Inferior parietal cortex (tissue), 1 donor: ENCODE data around the gene COL21A1.

Experiments used
- DNase-seq: peaks from one replicate; pipeline ENCODE4 v3.0.0-alpha.2; 2016; ENCODE audit errors: extremely low spot score

Gene COL21A1

DNA sequence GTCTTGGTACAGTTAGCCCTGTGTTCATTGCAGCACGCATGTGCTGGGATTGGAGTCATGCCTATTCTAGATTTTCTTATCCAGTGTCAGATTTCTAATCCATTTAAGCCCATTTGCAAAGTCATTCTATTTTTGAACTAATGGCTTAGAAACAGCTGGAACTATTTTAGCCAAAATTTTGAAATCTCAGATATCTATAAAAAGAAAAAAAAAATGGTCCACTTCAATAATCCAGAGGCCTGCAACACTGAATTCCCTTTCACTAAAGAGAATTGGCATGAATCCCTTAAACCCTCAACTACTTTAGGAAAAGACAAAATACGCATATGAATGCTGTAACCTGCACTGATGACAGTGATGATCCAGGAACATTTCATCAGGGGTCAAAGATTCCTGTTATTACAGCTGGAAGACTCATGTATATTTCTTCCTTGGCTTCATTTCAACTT, 1.5 kb downstream of the COL21A1 start:
- DNase-seq: no peak

DNA sequence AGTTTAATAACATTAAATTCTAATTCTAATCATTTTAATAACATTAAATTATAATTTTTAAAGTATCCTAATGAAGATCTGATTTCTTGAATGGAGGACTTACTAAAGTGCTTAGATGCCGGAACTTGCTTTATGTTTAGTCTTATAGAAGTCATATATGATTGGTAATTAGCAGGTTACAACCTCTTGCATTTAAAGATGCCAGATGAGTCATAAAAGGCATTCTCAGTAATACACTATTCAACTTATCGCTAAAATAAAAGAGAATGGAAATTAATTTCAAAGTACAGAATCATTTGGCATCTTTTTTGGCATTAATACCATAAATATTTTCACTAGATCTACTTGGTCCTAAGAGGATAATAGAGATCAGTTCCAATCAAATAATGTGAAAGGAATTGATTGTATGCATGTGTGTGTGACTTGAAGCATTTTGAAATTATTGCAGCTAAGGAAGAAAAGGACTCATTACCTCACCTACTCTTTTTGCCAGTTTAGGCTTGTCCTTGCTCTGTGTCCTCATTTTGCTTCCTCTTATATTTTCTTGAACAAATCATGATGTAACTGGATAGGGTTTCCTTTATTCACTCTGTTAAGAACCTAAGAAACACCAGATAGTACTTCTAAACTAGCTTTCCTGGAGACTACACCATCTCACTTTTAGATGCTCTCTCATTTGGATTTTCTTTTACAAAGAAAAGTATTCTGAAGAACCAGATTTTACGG, 2.7 kb downstream of the COL21A1 start:
- no peak for DNase-seq

DNA sequence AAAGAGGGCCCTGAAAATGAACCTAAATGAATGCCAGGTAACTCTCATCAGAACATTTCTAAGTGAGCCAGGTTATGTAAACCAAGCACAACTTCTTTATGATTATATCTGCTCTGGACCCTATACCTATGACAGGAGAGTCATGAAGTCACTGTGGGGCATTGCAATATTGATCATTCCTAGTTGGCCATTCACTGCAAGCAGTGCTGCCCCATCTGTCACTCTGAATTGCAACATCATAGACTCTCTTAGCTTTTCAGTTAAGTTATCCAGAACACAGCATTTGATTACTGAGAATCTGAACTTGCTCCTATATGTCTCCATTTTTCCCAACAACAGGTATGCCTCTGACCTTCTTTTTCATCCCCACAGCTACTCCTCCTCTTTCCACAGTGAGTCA, 3.3 kb downstream of the COL21A1 start:
- no peak for DNase-seq

DNA sequence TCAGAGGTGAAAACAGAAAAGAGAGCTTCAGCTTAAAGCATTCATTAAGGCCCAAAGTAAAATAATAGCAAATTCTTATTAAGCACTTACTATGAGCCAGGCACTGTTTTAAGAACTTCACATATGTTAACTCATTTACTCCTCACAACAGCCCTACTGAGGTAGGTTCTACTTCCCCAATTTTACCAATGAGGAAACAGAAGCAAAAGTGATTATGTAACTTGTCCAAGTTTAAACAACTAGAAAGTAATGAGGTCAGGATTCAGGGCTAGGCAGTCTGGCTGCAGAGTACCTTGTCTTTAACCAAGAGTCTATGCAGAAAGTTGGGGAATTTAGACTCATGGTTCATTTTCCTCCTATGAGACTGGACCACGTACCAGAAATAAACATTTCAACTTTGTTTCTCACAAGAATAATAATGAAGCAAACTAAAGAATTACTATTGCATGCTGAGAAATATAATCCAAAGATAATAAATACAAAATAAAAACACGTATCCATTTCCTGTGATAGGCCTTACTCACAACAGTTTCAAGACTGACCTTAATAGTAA, 3.8 kb downstream of the COL21A1 start:
- no peak for DNase-seq

DNA sequence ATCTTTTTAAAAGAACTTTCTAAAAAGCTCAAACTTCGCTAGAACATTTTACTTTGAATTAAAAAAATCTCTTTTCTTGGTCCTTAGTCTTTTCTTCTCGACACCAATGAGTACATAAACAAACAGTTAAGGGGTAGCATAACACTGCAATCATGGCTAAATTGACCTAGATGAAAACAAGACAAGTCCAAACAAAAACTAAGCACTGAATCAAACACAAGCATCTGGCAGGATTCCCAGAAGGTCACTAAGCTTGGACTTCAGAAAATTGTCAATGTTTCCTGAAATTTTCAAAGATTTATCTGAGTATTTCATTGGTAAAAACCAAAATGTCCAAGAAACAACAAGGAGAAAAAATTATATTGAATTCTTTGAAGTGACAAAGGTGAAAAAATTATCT, 5.0 kb downstream of the COL21A1 start:
- DNase-seq: no peak

DNA sequence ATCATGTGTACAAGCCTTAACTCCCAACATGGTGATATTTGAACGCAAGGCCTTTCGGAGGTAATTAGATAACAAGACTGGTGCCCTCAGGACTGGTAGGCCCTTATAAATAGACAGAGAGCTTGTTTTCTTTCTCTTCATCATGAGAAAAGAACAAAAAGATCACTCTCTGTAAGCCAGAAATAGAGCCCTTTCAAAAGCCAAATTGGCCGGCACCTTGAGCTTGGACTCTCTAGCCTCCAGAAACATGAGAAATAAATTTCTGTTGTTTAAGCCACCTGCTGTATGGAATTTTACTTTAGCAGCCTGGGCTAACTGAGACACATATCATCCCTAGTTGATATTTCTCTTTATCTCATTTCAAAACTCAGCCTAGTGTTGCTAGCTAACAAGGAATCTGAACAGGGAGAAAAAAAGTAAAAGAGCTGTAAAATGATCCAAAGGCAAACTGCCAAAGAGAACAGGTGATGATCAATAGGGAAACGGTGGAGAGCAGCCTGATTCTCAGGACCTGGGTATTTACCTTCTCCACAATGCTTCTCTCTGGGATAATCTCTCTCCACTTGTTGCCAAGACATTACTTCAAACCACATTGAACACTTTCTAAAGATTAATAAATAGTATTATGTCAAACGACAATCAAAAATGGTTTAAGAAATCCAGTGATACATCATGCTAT, 6.1 kb downstream of the COL21A1 start:
- no peak for DNase-seq

DNA sequence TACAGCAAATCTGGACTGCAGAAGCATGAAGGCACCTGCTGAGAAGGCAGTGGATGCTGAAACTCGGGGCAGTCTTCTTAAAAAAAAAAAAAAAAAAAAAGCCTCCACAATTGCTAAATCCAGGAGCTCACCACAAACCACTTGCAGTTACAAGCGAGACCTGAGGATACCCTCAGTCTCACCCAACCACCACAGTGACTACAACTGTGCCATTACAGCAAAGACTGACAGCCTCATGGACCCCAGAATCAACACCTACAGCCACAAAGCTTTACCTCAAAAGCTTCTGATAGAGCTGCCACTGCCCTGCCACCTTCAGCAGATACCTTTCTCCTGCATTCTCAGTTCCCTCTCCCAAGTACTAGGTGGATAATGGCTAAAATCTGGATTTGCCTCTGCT, 9.0 kb downstream of the COL21A1 start:
- no peak for DNase-seq

DNA sequence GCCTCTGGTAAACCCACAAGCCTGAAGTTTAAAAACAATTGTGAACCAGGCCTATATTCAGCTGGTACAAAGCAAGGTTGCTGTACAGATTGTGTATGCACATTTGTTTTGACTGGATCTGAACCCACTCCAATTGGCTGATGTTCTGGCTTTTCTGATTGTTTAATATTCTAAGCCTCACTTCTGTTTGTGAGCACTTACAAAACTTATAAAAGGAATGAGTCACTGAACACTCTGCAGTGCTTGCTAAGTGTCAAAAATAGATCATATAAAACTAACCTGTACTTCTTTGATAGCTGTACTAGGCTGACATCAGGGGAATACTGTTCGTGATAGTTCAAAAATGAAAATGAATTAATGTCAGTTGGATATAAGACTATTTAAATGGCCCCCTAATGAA, 12.1 kb downstream of the COL21A1 start:
- no peak for DNase-seq

DNA sequence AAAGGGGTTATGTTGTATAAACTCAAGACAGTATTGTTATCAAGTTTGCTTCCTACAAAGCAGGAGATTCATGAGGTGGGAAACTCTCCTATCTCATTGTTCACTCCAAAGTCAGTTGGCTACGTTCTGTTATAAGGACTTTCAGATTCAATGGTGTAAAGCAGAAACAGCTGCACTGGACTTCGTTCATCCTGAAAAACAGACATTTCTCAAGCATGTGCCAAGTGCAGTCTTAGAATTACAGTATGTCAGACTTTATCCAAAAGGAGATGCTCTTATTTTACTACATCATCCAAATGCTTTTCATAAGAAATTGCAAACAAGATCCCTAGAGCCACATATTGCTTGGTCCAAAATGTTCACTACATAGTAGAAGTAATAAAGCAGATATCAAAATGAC, 14.9 kb downstream of the COL21A1 start:
- DNase-seq: no peak

DNA sequence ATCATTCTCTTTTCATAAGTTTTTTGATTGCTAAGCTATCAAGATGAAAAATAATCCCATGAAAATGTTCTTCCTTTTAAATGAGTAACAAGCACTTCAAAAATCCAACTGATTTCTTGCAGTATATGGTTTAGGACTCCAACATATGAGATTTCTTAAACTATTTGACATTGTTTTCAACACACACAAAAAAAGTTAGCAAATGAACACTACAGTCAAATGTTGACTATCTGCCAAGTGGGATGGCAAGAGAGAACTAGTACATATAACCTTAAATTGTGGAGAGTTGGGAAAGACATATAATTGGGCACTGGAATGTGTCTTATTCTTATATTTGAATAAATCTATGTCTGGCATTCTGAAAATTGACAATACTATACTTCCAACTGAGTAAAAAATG, 15.6 kb downstream of the COL21A1 start:
- DNase-seq: no peak

DNA sequence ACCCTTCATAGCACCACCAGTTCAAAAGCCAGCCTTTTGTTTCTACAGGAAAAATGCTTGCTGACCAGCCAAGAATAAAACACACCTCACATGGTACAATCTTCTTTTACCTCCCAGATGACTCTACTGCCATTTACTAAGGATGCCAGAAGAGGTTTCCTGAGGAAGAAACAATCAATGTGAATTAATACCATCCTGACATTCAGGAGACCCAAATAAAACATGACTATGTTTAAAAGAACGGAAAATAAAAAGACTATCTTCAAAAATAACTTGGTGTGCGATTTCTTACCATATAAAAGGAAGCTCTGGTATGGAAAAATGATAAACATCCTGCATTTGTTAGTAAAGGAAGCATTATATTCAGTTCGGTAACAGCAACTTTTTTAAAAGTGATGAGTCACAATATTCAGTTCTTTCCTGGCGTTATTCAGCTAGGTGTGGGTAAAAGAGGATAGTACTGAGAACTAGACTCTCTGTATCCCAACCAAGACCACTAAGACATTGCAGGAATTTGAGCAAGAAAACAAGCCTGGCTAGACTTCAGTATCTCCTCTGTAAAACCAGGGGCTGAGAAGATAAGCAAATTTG, 16.3 kb downstream of the COL21A1 start:
- no peak for DNase-seq

DNA sequence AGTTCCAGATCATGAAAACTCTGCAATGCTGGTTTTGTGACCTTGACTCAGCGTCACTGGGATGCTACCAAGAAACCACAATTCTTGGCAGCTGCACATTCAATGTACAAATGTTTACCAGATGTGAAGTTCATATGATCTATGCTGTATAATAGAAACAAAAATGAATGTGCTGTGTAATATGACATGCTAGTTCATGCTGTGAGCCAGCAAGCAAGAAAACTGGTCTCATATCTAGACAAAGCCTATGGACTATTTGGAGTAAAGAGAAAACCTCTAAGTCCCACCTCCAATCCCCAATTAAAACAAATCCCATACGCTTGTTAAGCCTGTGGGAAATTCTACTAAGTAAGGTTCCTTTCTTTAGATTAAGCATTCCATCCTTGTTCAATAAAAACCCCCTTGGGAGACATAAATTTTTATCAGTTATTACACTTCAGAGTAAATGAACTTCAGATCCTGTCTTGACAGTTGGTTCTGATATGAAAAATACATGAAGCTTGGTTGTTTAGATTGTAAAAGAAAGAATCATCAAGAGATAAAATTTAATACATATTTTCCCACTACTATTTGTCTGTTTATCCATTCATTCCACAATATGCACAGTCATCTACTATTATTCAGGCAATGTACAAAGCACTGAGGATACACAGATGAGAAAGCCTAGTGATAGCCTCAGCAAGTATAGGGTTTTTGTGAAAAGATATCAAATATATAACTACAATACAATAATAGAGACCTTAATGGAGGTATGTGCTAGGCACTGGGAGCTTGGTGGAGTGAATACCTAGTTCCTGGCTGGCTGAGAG, 20.1 kb downstream of the COL21A1 start:
- DNase-seq: no peak

DNA sequence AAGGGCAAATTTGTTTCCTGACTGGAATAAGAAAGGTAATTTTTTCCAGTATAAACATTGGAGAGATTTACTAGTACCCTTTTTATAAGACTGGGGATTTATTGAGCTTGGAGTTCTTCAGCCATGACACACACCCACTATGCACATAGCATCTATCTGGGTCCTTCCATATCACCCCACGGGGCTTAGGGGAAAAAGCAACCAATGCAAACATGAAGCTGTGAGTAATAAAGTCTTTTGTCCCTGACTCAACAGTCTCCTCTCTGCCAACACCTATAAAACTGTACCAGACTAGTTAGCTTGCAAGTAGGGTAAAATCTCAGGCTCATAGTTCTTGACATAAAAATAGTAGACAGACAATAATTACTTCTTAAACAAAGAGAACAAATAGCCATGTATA, 23.4 kb downstream of the COL21A1 start:
- no peak for DNase-seq

DNA sequence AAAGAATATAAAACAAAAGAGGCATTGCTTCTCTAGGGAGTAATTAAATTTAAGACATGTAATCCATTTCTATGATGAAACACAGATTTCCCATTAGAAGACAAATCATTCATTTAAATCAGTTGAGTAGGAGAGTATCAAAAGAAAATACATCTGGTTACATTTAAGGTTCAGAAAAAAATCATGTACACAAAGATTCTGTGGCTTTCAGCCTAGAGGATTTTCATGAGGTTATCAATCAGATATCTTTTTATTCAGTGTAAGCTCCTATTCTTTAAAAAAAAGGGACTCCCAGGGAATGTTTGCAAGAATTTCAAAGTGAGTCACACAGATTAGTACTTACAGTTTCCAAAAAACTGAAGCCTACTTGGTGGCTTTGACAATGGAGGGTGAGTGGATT, 24.9 kb downstream of the COL21A1 start:
- DNase-seq: no peak

DNA sequence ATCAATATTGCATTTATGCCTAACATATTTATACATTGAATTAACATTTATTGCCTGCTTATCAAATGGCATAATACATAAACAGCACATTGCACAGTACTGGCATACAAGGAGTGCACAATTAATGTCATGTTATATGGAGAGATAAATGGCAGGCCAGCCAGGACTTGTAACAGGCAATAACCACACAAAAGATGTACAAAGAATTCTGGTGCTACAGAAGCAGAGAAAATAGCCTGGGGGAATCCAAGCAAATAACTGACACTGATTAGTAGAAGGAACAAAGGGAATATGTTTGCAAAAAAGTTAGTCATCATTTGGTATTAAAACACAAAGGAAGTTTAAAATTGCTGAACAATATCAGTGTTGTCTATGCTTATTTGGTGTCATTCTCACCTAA, 27.3 kb downstream of the COL21A1 start:
- no peak for DNase-seq

DNA sequence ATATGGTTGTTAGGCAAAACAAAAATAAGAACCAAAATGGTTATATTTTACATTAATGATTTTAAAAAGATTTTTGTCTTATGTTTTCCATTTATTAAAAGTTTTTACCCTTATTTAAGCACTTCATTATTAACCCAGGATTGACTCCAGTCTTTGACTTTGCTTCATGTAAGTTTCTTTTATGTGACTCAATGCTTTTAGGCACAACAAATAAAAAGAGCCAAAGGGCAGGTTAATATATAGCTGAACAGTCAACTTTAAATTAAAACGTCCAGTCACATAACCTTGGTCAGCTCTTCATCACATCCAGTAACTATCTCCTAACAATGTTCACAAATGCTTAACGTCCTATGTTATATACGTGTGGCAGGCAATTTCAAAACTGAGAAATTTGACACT, 32.7 kb downstream of the COL21A1 start:
- no peak for DNase-seq

DNA sequence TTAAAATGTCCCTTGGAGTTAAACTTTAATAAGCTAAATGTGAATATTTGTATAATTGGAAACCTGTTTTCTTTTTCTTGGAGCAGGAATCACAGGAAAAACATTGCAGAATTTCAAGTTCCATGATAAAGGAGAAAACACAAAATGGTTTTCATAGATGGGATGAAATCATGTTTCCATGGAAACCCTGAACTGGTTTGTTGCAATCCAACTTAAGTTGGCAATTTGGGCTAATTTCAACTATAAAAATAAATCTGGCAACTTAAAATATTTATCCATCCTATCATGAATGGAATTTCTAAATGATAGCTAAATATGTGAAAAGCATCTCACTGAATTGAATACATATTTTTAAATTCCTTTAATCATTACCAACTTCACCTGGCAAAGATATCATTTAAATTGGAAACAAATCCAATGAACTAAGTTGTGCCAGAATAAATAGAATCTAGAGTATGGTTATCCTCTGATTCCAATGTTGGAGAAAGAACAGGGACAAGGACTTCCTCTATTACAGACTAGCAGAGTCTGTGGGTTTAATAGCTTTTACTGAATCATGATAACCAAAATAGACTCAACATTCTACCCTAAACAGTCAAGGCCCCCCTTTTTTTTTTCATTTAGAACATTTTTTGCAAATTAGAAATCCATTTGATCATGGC, 33.2 kb downstream of the COL21A1 start:
- DNase-seq: no peak

DNA sequence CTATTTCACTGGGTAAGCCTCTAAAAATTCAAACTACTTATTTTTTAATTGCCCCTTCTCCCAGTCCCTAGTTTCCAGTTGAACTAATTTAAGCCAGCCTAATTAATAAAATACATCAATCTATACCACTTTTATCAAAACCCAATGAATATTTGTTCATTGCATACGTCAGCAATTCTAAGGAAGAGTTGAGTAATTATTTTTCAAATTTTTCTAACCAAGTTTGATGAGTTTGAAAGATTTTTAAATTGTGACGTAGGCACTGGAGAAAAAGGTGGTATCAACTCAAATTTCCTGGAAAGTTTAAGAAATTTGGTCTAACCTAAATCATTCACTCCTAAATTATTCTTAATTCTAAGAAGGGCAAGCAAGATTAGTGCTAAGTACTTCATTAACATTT, 35.7 kb downstream of the COL21A1 start:
- DNase-seq: no peak

DNA sequence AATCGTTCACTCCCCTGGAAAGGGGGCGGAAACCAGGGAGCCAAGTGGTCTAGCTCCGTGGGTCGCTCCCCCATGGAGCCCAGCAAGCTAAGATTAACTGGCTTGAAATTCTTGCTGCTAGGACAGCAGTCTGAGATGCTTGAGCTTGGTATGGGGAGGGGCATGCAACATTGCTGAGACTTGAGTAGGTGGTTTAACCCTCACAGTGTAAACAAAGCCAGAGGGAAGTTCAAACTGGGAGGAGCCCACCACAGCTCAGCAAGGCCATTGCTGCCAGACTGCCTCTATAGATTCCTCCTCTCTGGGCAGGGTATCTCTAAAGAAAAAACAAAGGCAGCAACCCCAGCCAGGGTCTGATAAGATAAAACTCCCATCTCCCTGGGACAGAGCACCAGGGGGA, 43.2 kb downstream of the COL21A1 start:
- no peak for DNase-seq

DNA sequence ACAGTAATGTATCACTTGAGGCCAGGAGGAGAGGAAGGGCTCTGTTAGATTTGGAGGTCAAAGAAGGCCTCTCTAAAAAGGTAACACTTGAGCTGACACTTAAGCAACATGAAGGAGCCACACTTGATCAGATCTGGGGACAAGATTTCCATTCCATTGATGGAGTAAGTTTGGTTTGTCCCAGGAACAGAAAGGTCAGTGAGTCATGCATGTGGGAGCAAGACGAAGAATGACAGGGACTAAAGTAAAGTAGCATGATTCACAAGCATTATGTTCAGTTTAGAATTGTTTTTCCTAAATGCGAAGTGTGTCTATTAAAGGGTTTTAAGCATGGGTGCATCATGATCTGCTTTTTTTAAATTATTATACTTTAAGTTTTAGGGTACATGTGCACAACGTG, 47.4 kb downstream of the COL21A1 start:
- no peak for DNase-seq

DNA sequence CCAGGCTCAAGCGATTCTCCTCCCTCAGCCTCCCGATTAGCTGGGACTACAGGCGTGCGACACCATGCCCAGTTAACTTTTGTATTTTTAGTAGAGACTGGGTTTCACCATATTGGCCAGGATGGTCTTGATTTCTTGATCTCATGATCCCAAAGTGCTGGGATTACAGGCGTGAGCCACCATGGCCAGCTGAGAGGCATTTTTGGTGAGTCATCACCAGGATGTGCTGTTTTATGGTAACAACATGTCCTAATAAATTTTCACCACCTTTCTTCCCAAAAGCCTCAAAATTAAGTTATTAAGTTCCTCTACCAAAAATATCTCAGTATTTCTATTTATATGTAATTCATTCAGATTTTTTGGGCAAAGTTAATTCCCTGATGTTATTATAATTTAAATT, 53.5 kb downstream of the COL21A1 start:
- no peak for DNase-seq

DNA sequence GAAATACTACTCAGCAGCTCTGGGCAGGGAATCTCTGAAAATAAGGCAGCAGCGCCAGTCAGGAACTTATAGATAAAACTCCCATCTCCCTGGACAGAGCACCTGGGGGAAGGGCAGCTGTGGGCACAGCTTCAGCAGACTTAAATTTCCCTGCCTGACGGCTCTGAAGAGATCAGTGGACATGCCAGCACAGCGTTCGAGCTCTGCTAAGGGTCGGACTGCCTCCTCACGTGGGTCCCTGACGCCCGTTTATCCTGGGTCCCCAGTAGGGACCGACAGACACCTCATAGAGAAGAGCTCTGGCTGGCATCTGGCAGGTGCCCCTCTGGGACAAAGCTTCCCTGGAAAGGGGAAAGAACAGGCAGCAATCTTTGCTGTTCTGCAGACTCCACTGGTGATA, 59.0 kb downstream of the COL21A1 start:
- no peak for DNase-seq
